ENCODE measurements around the gene PRXL2B.

- TF ChIP-seq CTCF (conservative IDR thresholded peaks at IDR 0.05 in 1 of 2, IDR thresholded peaks at IDR 0.05 in 1 of 2; ENCODE audit: extremely low read depth in 1 of 2, insufficient read depth in 1 of 2, low read depth in 1 of 2, low read length in 2 of 2) (no peak), EZH2 (IDR thresholded peaks at IDR 0.05; ENCODE audit: borderline replicate concordance, low read length) (no peak)
Measured at GRCh38 chr1:2606881-2607621, 20.5 kb downstream of the PRXL2B start.

Data from mammary epithelial cell (primary cell).